Bronchial epithelial cell (primary cell): Measurements from ENCODE around the gene CCDC9. TPM values are rescaled to one million over a fixed set of nuclear protein-coding genes. Genes with fewer than 3 reads are reported as not detected.
A peak's percentile ranks its signal among the peaks of the same experiment; 100 is the strongest.

Experiments
- DNase-seq: peaks from one replicate; pipeline ENCODE4 v3.0.0-alpha.2; 2010; ENCODE audit warnings: low read depth
- FAIRE-seq: peaks from 2 replicates; lab custom pipeline; 2011; peaks lifted over from hg19 to GRCh38; lab: Jason Lieb, UNC
- H3K27me3 ChIP-seq: 2 replicates; pipeline ENCODE4 v1.5.1; 2011; ENCODE audit warnings: low read length; ENCODE audit not compliant: control insufficient read depth, insufficient read depth
- H3K36me3 ChIP-seq: 2 replicates; pipeline ENCODE4 v1.5.1; 2011; ENCODE audit warnings: low read length; ENCODE audit not compliant: control insufficient read depth, insufficient read depth
- H3K4me3 ChIP-seq: 2 replicates; pipeline ENCODE4 v1.5.1; 2011; ENCODE audit warnings: mild to moderate bottlenecking, low read depth, low read length, control low read depth
- total RNA-seq: library from RNA; depleted of rRNA; stranded (reverse); fragments of >200 nt; gene quantifications from 2 replicates; pipeline ENCODE4 v1.2.1, GENCODE V29; 2014
- TF ChIP-seq, protein P1 (sequence below): IDR thresholded peaks from 2 replicates; pipeline ENCODE4 v1.5.1; 2011; ENCODE audit warnings: mild to moderate bottlenecking, moderate library complexity, low read length, control low read depth, inconsistent platforms; ENCODE audit not compliant: insufficient read depth, severe bottlenecking

The CCDC9 gene
- total RNA-seq, 1 donor from 2014 or later = 3.7 TPM

- DNase-seq (no peak), FAIRE-seq (no peak)
- no peaks in the 10 kb centered on the region for H3K27me3 ChIP-seq
- TF ChIP-seq, protein P1, sequence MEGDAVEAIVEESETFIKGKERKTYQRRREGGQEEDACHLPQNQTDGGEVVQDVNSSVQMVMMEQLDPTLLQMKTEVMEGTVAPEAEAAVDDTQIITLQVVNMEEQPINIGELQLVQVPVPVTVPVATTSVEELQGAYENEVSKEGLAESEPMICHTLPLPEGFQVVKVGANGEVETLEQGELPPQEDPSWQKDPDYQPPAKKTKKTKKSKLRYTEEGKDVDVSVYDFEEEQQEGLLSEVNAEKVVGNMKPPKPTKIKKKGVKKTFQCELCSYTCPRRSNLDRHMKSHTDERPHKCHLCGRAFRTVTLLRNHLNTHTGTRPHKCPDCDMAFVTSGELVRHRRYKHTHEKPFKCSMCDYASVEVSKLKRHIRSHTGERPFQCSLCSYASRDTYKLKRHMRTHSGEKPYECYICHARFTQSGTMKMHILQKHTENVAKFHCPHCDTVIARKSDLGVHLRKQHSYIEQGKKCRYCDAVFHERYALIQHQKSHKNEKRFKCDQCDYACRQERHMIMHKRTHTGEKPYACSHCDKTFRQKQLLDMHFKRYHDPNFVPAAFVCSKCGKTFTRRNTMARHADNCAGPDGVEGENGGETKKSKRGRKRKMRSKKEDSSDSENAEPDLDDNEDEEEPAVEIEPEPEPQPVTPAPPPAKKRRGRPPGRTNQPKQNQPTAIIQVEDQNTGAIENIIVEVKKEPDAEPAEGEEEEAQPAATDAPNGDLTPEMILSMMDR = no peak
- no peak overlapping the region for H3K4me3 ChIP-seq
- no peaks in the 10 kb centered on the region for H3K36me3 ChIP-seq
Observed at GRCh38 chr19:47310323-47310722, 54.0 kb downstream of the CCDC9 start.

GRCh38 chr19:47310819-47311218 is 54.5 kb downstream of the CCDC9 start:
- Histone ChIP-seq H3K4me3 (no peak overlapping the region), H3K27me3 (no peaks in the 10 kb centered on the region), H3K36me3 (no peaks in the 10 kb centered on the region)
- FAIRE-seq (no peak), DNase-seq (peak; percentile 33)
- TF ChIP-seq, protein P1 = no peak

DNA sequence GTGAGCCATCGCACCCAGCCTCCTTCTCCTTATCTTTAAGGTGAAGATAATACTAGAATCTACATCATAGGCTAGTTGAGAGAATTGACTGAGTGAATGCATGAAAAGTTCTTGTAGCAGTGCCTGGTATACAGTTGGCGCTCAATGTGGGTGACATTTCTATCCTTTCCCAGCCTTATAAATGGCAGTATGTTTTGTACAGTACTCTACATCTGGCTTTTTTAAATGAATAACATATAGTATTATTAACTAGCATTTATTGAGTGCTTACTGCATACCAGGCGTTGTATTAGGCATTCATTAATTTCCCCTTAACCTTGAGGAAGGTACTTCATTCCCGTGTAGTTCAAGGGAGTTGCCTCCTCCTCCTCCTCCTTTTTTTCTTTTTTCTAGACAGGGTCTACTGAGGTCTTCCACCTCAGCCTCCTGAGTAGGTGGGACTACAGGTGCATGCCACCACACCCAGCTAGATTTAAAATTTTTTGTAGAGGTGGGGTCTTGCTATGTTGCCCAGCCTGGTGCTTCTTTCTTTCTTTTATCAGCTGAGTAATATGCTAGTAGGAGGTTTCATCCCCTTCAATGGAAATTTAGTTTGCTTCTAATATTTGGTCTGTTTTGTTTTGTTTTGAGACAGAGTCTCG is 56.2 kb downstream of the CCDC9 start:
- no peak overlapping the region for H3K4me3 ChIP-seq
- TF ChIP-seq, protein P1 = no peak
- H3K36me3 ChIP-seq = no peaks in the 10 kb centered on the region
- no peaks in the 10 kb centered on the region for H3K27me3 ChIP-seq
- DNase-seq = no peak
- no peak for FAIRE-seq

DNA sequence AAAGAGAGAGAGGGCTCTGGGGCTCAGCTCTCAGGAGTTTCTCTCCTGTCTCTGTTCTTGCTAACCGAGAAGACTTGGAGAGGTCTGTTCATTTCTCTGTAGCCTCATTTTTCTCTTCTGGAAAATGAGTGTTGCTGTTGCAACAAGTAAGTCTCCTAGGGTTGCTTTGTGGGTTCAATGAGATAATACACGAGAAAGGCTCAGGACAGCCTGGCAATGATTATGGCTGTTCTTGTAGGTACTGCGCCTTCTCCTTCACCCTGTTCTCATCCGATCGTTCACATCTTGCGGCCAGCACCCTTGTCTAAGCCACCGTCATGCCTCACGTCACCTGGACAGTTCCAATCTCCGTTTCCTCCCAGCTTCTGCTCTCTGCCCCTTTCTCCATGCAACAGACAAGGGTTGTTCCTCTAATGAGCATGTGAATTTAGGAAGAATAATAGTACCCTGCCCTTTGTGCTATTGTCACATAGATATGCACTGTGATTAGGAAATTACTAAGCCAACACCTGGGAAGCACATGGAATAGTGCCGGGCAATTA is 57.5 kb downstream of the CCDC9 start:
- no peak for FAIRE-seq
- TF ChIP-seq, protein P1 = no peak
- Histone ChIP-seq H3K4me3 (no peak overlapping the region), H3K27me3 (no peaks in the 10 kb centered on the region), H3K36me3 (no peaks in the 10 kb centered on the region)
- DNase-seq = no peak

- DNase-seq (peak; percentile 97), FAIRE-seq (peak; percentile 85)
- Histone ChIP-seq H3K4me3 (no peak overlapping the region), H3K27me3 (no peaks in the 10 kb centered on the region), H3K36me3 (no peaks in the 10 kb centered on the region)
- TF ChIP-seq, protein P1 = no peak
Observed at GRCh38 chr19:47315125-47315821, 58.9 kb downstream of the CCDC9 start.
